Measurements from ENCODE around the gene BAHD1. TPM values are rescaled to one million over a fixed set of nuclear protein-coding genes. Genes with fewer than 3 reads are reported as not detected.

Gene BAHD1
- total RNA-seq, 1 donor from 2014 or later = 15.7 TPM

- no peak for DNase-seq (ENCODE audit: low read depth)
- H3K36me3 ChIP-seq (ENCODE audit: control insufficient read depth, insufficient read depth, low read length) = no peaks in the 10 kb centered on the region
- no peak overlapping the region for H3K4me3 ChIP-seq (ENCODE audit: low read depth, low read length)
- TF ChIP-seq, protein P1, sequence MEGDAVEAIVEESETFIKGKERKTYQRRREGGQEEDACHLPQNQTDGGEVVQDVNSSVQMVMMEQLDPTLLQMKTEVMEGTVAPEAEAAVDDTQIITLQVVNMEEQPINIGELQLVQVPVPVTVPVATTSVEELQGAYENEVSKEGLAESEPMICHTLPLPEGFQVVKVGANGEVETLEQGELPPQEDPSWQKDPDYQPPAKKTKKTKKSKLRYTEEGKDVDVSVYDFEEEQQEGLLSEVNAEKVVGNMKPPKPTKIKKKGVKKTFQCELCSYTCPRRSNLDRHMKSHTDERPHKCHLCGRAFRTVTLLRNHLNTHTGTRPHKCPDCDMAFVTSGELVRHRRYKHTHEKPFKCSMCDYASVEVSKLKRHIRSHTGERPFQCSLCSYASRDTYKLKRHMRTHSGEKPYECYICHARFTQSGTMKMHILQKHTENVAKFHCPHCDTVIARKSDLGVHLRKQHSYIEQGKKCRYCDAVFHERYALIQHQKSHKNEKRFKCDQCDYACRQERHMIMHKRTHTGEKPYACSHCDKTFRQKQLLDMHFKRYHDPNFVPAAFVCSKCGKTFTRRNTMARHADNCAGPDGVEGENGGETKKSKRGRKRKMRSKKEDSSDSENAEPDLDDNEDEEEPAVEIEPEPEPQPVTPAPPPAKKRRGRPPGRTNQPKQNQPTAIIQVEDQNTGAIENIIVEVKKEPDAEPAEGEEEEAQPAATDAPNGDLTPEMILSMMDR (IDR thresholded peaks at IDR 0.05; ENCODE audit: insufficient read depth, low read length, poor library complexity, severe bottlenecking) = no peak
- peaks cover 8% of the 10 kb centered on the region for H3K27me3 ChIP-seq (ENCODE audit: control insufficient read depth, insufficient read depth, low read length)
Observed at GRCh38 chr15:40483919-40484318, 43.2 kb downstream of the BAHD1 start.

DNA sequence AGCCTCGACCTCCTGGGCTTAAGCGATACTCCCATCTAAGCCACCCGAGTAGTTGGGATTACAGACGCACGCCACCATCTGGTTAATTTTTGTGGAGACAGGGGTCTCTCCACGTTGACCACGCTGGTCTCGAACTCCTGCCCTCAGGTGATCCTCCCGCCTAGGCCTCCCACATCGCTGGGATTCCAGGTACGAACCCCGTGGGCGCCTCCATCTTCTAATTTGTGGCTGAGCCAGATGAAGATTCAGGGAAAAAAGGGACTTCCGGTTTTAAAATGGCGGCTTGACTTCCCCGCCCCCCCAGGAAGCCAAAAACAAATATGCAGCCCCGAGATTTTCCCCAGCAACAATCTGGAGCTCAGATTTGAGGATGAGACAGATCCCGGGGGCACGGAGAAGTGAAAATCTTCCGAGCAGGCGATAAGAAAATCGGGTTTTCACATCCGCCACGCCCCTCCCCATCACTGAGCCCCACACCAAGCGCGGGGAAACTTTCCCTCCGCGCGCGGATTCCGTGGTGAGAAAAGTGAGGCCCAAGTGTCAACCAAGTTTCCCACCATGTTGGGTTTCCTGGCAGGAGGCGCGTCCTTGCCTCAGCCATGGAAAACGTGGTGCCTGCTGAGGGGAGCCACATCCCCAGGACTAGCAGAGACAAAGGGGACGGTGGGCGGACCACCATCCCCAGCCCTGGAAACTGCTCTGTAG lies 45.5 kb downstream of the BAHD1 start:
- no peak overlapping the region for H3K4me3 ChIP-seq (ENCODE audit: low read depth, low read length)
- H3K27me3 ChIP-seq (ENCODE audit: control insufficient read depth, insufficient read depth, low read length) = no peaks in the 10 kb centered on the region
- TF ChIP-seq, protein P1 (IDR thresholded peaks at IDR 0.05; ENCODE audit: insufficient read depth, low read length, poor library complexity, severe bottlenecking) = no peak
- H3K36me3 ChIP-seq (ENCODE audit: control insufficient read depth, insufficient read depth, low read length) = no peaks in the 10 kb centered on the region
- no peak for DNase-seq (ENCODE audit: low read depth)

GRCh38 chr15:40487816-40488682 lies 47.3 kb downstream of the BAHD1 start:
- no peak for DNase-seq (ENCODE audit: low read depth)
- TF ChIP-seq, protein P1 (IDR thresholded peaks at IDR 0.05; ENCODE audit: insufficient read depth, low read length, poor library complexity, severe bottlenecking) = no peak
- no peaks in the 10 kb centered on the region for H3K36me3 ChIP-seq (ENCODE audit: control insufficient read depth, insufficient read depth, low read length)
- no peak overlapping the region for H3K4me3 ChIP-seq (ENCODE audit: low read depth, low read length)
- no peaks in the 10 kb centered on the region for H3K27me3 ChIP-seq (ENCODE audit: control insufficient read depth, insufficient read depth, low read length)

DNA sequence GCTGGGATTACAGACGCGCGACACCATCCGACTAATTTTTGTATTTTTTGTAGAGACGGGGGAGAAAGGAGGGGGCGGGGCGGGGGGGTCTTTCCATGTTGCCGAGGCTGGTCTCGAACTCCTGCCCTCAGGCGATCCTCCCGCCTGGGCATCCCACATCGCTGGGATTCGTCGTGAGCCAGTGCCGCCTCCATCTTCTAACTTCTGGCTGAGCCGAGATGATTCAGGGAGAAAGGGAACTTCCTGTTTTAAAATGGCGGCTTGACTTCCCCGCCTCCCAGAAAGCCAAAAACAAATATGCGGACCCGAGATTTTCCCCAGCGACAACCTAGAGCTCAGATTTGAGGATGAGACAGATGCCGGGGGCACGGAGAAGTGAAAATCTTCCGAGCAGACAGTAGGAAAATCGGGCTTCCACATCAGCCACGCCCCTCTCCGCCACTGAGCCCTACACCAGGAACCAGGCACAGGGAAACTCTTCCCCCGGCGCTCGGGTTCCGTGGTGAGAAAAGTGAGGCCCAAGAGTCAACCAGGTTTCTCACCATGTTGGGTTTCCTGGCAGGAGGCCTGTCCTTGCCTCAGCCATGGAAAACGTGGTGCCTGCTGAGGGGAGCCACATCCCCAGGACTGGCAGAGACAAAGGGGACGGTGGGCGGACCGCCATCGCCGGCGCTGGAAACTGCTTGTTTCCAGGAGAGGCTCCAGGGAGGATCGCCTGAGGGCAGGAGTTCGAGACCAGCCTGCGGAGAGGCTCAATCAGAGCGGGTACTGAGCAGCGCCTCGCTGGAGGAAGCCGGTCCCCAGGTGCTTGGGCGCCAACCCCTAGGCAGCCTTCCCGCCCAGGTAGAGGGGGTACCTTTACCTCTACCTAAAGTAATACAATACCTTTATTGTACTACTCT lies 48.8 kb downstream of the BAHD1 start:
- TF ChIP-seq, protein P1 (IDR thresholded peaks at IDR 0.05; ENCODE audit: insufficient read depth, low read length, poor library complexity, severe bottlenecking) = no peak
- no peak for DNase-seq (ENCODE audit: low read depth)
- no peak overlapping the region for H3K4me3 ChIP-seq (ENCODE audit: low read depth, low read length)
- H3K36me3 ChIP-seq (ENCODE audit: control insufficient read depth, insufficient read depth, low read length) = no peaks in the 10 kb centered on the region
- no peaks in the 10 kb centered on the region for H3K27me3 ChIP-seq (ENCODE audit: control insufficient read depth, insufficient read depth, low read length)

GRCh38 chr15:40493089-40493840 lies 52.5 kb downstream of the BAHD1 start:
- DNase-seq (ENCODE audit: low read depth) = no peak
- H3K27me3 ChIP-seq (ENCODE audit: control insufficient read depth, insufficient read depth, low read length) = no peaks in the 10 kb centered on the region
- no peak overlapping the region for H3K4me3 ChIP-seq (ENCODE audit: low read depth, low read length)
- no peaks in the 10 kb centered on the region for H3K36me3 ChIP-seq (ENCODE audit: control insufficient read depth, insufficient read depth, low read length)
- TF ChIP-seq, protein P1 (IDR thresholded peaks at IDR 0.05; ENCODE audit: insufficient read depth, low read length, poor library complexity, severe bottlenecking) = no peak

All from kidney epithelial cell (primary cell).